CD4-positive, alpha-beta T cell treated with Interleukin-21 for 1 hour (primary cell): ENCODE measurements around the gene ACTR10.
A peak's percentile ranks its signal among the peaks of the same experiment; 100 is the strongest.
"Not testable (repeated sequence)": the region's sequence is repeated elsewhere in the genome, so short reads cannot be mapped to it uniquely, and the experiment has no call there.

Experiments used
- DNase-seq: peaks from one replicate; pipeline ENCODE4 v3.0.0-alpha.2; 2020

Gene ACTR10

DNA sequence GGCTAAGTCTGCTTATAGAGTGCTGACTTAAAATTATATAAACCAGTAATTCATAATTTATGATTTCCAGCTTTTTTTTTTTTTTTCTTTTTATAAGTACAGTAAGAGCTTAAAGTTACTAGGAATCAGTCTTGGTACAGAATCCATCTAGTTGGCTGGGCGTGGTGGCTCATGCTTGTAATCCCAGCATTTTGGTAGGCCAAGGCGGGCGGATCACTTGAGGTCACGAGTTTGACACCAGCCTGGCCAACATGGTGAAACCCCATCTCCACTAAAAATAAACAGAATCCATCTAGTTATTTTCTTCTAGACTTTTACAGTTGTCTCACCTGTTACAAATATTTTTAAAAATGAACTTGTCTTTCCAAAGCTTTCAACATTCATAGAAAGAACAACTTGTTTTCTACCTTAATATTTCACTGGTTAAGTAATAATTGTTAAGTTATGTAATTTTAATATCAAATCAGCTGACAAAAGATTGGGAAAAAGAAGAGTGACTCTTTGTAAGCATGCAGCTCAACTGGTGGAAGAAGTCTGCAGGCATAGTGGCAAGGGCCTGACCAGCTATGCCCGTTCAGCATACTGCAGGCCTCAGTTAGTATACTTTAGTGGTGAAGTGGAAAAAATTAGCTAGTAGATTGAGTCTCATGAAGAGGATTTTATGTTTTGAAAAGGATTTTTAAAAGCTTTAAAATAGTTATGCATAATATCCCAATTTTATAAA is 27.3 kb downstream of the ACTR10 start:
- DNase-seq, result no peak

DNA sequence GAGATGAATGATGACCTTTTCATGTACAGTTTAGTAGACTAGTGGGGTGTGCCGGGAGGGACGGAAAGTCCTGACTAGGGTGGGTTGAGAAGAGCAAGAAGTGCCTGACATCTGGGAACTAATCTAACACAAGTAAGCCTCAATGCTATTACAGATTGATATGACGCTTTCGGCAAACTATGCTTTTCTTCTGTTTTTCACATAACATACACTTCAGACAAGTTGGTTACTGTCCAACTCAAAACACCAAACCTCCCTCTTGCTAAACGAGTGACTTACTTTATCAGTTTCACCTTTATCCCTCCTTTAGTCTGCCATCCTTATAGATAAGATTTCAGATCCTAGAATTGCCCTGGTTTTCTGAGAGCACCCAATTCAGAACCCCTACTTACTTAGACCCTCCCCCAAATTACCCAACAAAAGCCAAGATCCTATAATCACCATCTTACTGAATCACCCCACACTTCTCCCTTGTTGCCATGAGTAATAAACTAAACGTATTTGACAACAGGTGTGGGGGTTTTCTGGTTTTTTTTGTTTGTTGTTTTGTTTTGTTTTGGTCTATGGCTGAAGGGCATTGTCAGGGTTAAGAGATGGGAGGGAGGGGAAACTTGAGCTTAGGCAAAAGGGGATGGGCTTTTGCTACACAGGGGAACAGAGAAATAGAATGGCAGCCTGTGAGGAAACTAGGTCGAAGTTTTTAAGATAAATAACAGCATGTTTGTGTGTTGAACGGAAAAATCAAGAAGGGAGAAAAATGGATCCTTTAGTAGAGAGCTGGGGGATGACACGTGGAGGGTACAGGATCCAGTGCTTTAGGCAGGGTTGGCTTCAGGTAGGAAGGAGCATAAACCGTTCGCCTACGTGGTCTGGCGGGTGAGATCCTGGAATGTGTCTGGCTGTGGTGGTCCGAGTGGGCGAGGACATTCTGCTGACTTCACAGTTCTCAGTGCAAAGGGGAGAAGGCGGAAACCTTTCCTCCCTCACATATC is 38.6 kb downstream of the ACTR10 start:
- DNase-seq, result peak; percentile 63

DNA sequence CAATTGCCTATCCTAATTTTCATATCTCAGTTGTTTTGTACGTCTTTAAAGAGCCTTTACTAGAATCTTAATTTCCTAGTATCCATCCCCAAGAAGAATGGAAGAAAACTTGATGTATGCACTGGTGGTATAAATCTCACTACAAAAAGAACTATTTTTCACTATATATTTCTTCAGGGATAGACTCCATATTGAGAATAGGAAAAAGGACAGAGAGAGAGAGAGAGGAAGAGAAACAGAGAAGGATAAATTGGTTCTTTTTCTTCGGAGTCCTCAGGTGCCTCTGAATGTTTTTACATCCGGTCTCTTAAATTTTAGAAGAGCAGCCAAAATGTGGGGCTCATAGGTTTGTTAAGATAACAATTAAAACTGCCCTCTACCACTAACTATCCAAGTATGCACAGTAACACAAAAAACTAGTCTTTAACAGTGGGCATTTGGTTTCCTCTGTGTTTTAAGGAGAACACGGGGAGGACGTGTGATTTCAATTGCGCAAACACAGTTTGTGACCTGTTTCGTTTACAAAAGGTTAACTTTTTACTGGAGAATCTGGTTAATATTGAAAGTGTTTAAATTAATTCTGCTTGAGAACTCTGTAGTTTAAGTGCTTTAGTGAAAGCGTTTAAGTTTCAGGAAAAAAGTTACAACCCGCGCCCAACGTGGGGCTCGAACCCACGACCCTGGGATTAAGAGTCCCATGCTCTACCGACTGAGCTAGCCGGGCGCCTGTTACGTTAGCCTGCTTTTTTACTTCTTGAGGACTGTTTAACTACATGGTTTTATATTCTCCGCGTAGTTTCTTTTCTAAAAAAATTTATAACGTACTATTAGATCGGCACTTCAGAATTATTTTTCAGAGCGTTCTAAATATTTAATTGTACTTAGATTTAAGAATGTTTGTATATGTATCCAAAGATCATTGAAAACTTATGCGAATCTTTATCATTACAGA is 39.6 kb downstream of the ACTR10 start:
- DNase-seq, result peak; percentile 89

DNA sequence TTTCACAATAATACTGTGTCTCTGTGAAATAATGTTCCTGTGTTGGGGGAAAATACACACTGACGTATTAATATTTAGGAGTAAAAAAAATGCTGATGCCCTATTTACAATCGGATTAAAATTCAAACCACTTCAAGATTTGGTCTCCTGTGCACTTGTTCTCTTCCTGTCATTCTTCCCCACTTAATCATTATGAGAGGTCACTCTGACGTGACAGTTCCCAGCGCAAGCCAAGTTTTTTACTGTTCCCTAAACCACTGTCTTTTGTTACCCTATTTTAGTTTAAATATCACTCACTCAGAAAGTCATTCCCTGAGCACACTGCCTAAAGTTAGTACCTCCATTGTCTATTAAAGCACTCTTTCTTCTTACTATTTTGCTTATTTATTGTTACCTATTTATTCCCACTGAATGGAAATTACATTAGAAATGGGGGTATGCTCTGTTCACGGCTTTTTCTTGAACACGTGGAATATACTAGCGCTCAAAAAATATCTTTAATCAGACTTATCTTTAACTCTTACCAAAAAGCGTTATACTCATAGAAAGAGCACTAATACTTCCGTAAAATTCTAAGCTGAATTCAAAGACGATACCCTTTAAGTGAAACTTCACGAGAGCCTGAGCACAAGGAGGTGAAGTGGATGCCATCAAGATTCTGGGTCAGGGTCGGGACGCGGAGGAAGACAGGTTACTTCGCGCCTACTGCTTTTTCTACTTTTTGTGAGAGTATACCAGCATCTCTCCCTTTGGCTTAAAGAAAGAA is 44.0 kb downstream of the ACTR10 start:
- DNase-seq, result peak; percentile 22

DNA sequence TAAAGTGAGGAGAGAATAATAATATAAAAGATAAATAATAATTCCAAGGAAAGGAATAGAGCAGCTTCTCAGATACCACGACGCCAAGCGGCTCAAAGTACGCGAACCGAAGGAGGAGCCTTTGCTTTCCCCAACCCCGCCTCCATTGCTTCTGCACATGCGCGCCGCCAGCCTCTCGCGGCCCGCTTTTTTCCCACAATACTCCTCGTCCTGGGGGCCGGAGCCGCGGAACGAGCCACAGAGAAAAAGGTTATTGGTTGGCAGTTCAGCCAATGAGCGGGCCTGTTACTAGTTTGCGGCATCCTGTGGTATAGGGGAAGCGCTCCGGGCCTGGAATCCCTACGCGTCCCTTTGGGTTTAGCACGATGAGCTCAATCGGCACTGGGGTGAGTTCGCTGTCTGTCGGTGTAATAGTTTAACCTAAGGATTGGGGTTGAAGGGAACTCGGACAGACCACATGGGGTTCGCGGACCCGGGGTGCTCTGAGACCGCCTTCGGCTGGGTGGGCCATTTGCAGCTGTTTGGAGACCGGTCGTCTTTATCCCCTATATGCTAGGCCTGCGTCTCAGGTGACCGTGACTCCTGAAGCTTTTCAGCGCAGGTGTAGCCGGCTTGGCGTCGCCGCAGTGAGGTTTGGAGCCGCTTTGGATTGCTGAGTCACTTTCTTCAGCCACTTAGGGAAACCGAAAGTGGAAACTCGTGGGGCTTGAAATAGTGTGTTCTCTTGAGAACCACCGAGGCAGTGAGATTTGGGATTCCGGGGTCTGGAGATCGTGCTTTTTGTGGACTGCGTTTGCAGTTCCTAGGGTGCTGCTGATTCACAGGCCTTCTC is 44.8 kb downstream of the ACTR10 start, which contains the start of gene PSMA3:
PSMA3 (plus strand) TSS at position 288 of the 832 bp plus-strand sequence; CDS start at position 366, 78 bp downstream.
- DNase-seq, result peak; percentile 98

DNA sequence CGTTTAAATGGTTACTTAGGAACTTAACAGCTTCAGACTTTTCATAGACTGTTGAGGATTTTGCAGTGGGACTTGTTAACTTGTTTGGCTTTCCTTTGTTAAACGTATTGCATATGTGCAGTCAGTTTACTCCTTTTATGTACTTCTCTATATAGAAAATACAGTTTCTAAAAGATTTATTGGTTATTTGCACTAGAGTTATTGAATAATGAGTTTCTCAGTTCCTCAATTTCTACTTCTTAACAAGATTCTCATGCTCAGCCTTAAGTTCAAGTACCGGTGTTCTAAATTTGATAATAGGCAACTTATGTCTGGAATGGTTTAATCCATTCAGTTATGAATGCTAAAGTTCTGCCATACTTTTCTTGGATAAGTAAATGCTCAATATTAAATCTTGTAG is 45.6 kb downstream of the ACTR10 start:
- DNase-seq, result no peak

DNA sequence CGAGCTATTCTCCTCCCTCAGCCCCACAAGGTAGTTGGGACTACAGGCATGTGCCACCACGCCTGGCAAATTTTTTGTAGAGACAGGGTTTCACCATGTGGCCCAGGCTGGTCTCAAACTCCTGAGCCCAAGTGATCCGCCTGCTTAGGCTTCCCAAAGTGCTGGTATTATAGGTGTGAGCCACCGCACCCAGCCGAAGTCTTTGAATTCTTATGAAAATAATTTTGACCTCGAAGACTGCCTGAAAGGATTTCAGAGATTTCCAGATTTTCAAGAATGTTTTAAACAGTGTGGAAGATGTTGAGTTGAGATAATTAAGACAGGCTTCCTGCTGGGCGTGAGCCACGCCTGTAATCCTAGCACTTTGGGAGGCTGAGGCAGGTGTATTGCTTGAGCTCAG is 49.7 kb downstream of the ACTR10 start:
- DNase-seq, result no peak

DNA sequence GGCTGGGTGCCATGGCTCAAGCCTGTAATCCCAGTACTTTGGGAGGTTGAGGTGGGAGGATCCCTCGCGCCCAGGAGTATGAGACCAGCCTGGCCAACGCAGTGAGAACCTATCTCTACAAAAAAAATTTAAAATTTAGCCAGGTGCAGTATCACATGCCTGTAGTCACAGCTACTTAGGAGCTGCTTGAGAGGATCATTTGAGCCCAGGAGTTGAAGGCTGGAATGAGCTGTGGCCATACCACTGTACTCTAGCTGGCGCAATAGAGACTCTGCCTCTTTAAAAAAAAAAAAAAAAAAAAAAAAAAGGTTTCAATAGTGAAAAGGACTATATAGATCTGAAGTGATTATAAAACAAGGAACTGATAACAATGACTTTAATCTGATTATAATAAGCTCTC is 58.2 kb downstream of the ACTR10 start:
- no peak for DNase-seq

DNA sequence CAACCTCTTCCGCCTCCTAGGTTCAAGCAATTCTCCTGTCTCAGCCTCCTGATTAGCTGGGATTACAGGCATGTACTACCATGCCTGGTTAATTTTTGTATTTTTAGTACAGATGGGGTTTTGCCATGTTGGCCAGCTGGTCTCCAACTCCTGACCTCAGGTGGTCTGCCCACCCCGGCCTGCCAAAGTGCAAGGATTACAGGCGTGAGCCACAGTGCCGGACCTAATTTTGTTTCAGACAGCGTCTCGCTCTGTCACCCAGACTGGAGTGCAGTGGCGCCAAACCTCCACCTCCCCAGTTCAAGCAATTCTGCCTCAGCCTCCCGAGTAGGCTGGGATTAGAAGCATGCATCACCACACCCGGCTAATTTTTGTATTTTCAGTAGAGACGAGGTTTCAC is 62.1 kb downstream of the ACTR10 start:
- DNase-seq, result not testable (repeated sequence)

DNA sequence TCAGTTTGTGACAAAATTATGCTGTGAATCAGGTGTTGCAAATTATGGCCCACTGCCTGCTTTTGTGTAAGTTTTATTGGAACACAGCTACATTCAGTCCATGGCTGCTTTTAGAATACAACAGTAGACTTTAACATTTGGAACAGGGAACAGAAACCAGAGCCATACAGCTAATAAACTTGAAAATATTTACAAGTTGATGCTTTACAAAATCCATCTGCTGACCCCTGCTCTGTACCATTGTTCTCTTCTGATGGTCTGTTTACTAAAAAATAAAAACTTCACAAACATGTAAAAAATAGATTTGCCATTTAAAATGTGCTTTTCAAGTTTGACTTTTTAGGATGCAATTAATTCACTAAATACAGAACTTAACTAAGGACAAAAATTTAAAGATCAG is 65.5 kb downstream of the ACTR10 start:
- no peak for DNase-seq

DNA sequence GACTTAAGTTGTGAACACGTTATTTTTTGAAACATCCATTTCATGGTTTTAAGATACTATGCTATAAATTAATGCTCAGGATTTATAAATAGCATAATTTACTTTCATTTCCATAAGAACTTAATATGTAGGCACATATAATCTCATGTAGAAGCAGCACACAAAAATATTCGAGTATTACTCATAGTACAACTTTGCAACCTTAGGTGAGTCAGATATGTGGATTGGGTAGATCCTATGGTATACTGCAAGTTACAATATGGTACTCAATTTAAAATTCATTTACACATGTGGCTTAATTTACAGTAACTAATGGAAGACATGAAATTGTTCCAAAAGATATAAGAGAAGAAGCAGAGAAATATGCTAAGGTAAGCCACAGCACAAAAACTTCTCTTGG is 70.7 kb downstream of the ACTR10 start:
- DNase-seq, result no peak

DNA sequence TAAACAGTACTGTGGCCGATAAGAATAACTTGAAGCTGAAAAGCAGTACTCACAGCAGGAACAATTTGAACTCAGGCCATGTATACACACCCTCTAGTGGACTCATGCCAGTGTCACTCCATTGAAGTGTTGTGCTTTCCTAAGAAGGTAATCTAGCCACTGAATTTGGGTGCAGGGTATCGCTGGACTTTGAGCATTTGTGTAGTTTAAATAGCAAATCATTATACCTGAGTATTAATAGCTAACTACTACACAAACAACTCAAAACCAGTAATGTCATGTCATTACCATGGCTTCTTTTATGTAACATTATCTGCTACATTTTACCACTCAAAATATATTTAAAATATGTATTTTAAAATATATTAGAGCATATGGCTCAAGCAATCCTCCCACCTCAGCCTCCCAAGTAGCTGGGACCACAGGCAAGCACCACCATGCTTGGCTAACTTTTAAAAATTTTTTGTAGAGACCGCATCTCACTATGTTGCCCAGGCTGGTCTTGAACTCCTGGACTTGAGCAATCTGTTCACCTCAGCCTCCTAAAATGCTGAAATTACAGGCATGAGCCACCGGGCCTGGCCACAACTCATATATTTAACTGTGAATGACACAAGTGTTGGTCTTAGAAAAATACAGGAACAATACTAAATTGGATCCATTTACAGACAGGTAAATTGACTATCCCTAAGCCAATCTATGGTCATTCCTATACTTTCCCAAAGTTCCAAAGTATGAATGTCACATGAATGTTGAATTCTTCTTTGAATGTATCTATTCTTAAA is 72.8 kb downstream of the ACTR10 start:
- no peak for DNase-seq

DNA sequence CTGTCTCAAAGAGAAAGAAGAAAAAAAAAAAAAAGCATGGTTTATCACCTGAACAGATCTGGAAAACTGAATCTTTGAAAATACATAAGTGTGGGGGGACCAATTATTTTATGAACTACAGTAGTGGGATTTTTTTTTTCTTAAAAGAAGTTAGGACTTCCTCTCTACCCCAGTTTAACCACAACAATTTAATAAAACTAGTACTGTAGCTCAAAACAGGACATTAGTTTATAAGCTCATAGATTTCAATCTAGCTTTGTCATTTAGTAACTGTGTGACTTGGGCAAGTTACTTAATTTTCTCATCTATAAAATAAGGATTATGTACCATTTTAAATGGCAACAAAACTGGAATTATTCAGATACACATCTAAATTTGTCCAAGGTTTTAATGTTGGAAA is 74.9 kb downstream of the ACTR10 start:
- no peak for DNase-seq

DNA sequence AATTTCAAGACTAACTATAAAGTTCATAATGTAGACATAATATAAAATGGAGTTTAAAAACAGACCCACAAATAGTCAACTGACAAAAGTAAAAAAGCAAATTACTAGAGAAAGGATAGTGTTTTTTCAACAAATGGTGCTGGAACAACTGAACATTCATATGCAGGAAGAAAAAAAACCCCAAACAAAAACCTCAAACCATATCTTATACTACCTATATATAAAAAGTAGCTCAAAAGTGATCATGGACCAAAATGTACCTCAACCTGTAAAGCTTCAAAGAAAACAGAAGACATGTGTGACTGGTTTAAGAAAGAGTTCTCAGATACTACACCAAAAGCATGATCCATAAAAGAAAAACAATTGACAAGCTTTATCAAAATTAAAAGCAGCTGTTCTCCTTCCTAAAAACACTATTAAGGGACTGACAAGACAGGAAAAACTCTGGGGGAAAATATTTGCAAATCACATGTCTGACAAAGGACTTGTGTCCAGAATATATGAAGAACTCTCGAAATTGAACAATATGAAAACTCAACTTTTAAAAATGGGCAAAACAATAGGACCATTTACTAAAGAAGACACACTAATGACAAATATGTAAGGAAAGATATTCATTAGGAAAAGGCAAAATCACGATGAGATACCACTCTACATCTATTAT is 75.7 kb downstream of the ACTR10 start:
- DNase-seq, result peak; percentile 13

DNA sequence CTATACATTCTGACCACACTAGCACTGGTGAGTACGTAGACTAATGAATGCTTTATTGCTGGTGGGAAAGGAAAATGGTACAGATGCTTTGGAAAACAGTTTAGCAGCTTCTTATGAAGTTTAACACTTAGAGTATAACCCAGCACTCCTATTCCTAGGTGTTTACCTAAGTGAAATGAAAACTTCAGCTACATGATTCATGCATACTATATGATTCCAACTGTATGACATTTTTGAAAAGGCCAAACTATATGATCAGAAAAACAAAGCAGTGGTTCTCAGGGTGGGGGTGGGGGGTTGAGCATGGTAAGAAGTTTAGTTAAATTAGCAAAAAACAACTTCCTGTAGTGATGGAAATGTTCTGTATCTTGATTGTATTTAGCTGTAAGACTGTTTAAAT is 76.3 kb downstream of the ACTR10 start:
- no peak for DNase-seq

DNA sequence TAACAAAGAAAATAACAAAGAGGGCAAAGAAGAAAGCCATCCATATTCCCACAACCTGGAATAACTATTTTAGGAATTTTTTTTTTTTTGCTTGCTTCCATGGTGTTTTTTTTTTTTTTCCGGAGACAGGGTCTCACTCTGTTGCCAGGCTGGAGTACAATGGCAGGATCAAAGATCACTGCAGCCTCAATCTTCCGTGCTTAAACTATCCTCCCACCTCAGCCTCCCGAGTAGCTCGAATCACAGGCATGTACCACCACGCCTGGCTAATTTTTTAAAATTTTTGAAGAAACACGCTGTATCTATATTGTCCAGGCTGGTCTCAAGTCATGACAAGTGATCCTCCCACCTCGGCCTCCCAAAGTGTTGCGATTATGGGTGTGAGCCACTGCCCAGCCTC is 78.2 kb downstream of the ACTR10 start:
- DNase-seq, result no peak

DNA sequence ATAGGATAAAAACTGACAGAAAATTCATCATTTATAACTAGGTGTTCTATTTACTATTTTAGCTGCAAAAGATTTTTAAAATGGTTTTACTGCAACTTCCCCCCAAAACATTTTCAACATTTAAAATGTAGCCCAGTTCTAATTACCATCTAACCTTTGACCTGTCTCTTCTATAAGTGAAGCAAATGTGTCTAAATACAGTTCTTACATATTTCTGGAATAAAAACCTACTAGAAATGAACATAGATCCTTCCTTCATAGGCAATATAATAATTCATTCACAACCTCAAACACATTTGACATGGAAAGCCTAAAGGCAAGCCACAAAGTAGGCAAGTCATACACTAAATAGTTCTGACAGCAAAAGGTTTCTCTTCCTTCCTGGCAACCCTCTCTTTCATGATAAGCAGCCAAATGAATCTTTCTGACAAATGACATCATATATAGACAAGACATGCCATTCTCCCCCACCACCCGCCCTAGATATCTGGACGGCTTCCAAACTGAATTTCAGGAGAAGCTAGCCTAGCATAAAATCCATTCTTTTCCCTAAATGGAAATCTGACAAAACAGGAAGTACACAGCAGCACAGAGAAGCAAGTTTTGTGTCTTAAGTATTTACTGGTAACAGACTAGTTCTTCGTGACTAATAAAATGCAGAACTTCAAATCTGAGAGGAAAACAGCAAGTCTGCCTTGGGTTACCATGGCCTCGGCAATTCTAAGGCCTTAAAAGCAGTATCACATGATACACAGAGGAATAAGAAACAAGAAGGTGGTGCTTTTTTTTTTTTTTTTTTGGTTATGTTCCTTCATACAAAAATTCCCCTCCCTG is 81.2 kb downstream of the ACTR10 start:
- peak; percentile 51 for DNase-seq

DNA sequence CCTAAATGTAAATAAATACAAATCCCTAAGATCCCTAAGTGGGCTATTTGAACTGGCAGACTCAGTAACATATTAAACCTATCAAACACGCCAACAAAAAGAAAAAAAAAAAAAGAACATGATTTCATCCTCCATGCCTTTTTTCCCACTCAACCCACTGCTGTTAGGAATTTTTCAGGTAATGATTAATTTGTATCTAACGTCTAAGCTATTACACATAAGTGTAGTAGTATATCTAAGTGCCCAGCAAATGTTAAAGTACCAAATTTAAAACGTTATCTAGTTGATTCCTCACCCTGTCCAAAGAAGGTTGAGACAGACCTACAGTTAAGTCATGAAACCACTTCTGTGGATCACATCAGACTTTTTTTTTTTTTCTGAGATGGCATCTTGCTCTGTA is 82.0 kb downstream of the ACTR10 start:
- no peak for DNase-seq
